ENCODE measurements around the gene PPM1L. TPM values are rescaled to one million over a fixed set of nuclear protein-coding genes. Genes with fewer than 3 reads are reported as not detected.

PPM1L gene
- total RNA-seq, 1 experiment from 2014 or later = 13.2 TPM

DNA sequence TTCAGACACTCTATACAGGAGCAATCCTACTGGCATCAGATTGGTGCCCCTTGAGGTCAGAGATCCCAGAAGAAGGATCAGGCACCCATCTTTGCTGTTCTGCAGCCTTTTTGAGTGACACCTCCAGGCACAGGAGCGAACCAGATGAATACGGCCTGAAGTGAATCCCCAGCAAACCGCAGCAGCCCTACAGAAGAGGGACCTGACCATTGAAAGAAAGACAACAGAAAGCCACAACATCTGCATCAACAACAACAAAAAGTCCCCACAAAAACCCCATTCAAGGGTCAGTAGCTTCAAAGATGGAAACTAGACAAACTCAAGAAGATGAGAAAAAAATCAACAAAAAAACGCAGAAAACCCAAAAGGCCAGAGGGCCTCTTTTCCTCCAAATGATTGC is 130.4 kb downstream of the PPM1L start (continued):
- TF ChIP-seq, protein P1, sequence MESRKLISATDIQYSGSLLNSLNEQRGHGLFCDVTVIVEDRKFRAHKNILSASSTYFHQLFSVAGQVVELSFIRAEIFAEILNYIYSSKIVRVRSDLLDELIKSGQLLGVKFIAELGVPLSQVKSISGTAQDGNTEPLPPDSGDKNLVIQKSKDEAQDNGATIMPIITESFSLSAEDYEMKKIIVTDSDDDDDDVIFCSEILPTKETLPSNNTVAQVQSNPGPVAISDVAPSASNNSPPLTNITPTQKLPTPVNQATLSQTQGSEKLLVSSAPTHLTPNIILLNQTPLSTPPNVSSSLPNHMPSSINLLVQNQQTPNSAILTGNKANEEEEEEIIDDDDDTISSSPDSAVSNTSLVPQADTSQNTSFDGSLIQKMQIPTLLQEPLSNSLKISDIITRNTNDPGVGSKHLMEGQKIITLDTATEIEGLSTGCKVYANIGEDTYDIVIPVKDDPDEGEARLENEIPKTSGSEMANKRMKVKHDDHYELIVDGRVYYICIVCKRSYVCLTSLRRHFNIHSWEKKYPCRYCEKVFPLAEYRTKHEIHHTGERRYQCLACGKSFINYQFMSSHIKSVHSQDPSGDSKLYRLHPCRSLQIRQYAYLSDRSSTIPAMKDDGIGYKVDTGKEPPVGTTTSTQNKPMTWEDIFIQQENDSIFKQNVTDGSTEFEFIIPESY (IDR thresholded peaks at IDR 0.05; ENCODE audit: extremely low read depth, insufficient replicate concordance, low read length) = no peak
- no peak for TF ChIP-seq CEBPB (IDR thresholded peaks at IDR 0.05; ENCODE audit: low read depth)
- TF ChIP-seq, protein P2, sequence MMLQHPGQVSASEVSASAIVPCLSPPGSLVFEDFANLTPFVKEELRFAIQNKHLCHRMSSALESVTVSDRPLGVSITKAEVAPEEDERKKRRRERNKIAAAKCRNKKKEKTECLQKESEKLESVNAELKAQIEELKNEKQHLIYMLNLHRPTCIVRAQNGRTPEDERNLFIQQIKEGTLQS (IDR thresholded peaks at IDR 0.05) = no peak

DNA sequence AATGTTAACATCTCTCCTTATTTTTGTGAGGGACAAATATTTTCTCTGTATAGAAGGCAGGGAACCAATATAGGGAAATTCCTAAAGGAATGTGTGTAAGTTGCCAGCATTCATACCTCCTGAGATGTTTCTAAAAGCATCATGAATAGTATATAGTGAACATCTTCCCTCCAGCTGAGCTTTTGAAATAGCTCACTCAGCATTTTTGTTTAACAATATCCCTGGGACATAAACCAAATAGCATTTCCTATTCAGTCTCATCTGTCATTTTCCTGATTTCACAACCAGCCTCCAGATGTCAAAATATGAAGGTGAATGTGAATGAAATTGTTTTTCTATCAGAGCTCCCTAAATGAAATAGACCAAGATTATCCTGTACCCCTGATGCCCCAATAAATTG is 137.2 kb downstream of the PPM1L start:
- no peaks in the 10 kb centered on the region for H3K9me3 ChIP-seq (ENCODE audit: control insufficient read depth in 1 of 2, insufficient read depth in 1 of 2, low read depth in 1 of 2, low read length in 2 of 2)
- no peak overlapping the region for H3K27ac ChIP-seq (ENCODE audit: low read depth, low read length)
- TF ChIP-seq CBX3 (IDR thresholded peaks at IDR 0.05; ENCODE audit: low read depth) (no peak), YY1 (IDR thresholded peaks at IDR 0.05; ENCODE audit: extremely low read depth, insufficient replicate concordance, low read depth, low read length) (no peak), SP1 (IDR thresholded peaks at IDR 0.05; ENCODE audit: low read depth) (no peak), ELF1 (IDR thresholded peaks at IDR 0.05; ENCODE audit: borderline replicate concordance, low read depth) (no peak), FOSL1 (IDR thresholded peaks at IDR 0.05; ENCODE audit: low read depth) (no peak), CEBPB (IDR thresholded peaks at IDR 0.05; ENCODE audit: low read depth) (no peak), POLR2AphosphoS5 (IDR thresholded peaks at IDR 0.05; ENCODE audit: low read depth, low read length) (no peak), ZNF274 (IDR thresholded peaks at IDR 0.05; ENCODE audit: low read depth, low read length) (no peak), SRF (IDR thresholded peaks at IDR 0.05; ENCODE audit: low read depth) (no peak), EZH2 (IDR thresholded peaks at IDR 0.05) (no peak), TCF7L2 (IDR thresholded peaks at IDR 0.05; ENCODE audit: borderline replicate concordance, extremely low read depth, insufficient read depth, insufficient read length) (no peak), SIN3A (IDR thresholded peaks at IDR 0.05; ENCODE audit: low read depth) (no peak), EGR1 (IDR thresholded peaks at IDR 0.05; ENCODE audit: low read depth) (no peak), EZH2phosphoT487 (IDR thresholded peaks at IDR 0.05; ENCODE audit: borderline replicate concordance) (no peak)
- TF ChIP-seq, protein P3, sequence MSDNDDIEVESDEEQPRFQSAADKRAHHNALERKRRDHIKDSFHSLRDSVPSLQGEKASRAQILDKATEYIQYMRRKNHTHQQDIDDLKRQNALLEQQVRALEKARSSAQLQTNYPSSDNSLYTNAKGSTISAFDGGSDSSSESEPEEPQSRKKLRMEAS (IDR thresholded peaks at IDR 0.05) = no peak
- TF ChIP-seq, protein P1 (IDR thresholded peaks at IDR 0.05; ENCODE audit: extremely low read depth, insufficient replicate concordance, low read length) = no peak
- POLR2A ChIA-PET = no interaction called here
- CTCF ChIA-PET = no interaction called here
- no peaks in the 10 kb centered on the region for H3K27me3 ChIP-seq (ENCODE audit: insufficient read depth, low read length)
- H3K9me2 ChIP-seq (ENCODE audit: insufficient read depth) = no peaks in the 10 kb centered on the region
- DNase-seq (ENCODE audit: low read depth, low spot score) = no peak
- no peak overlapping the region for H3K4me3 ChIP-seq (replicated peaks in 1 of 2; ENCODE audit: low read depth in 1 of 2, low read length in 2 of 2)
- intact Hi-C loops (cut with micrococcal nuclease) = no loop called here
- no peaks in the 10 kb centered on the region for H3K79me2 ChIP-seq (ENCODE audit: insufficient read depth, low read length)
- H3K4me1 ChIP-seq (ENCODE audit: control insufficient read depth in 1 of 2, insufficient read depth in 2 of 2, low read length in 2 of 2) = no peaks in the 10 kb centered on the region
- BruUV-seq (replicated peaks) = no TSS peak
- no peaks in the 10 kb centered on the region for H3K36me3 ChIP-seq (ENCODE audit: control insufficient read depth in 1 of 2, insufficient read depth in 2 of 2, low read length in 2 of 2)
- no peak overlapping the region for H2AFZ ChIP-seq (ENCODE audit: low read depth, low read length, poor library complexity, severe bottlenecking)
- RAD21 ChIA-PET (ENCODE audit: low non-redundant PET in 1 of 2, low total read pairs in 2 of 2, uncharacterized antibody in 2 of 2, unreplicated experiment in 2 of 2) = no interaction called here
- no peak for ATAC-seq
- no peaks in the 10 kb centered on the region for H4K20me1 ChIP-seq (ENCODE audit: insufficient read depth)
- no peak overlapping the region for H3K4me2 ChIP-seq (ENCODE audit: low read length)
- no peak overlapping the region for H3K9ac ChIP-seq (ENCODE audit: low read length)

Data from HCT116 (cell line).